ENCODE measurements around the gene COX6B2. TPM values are rescaled to one million over a fixed set of nuclear protein-coding genes. Genes with fewer than 3 reads are reported as not detected.

COX6B2 gene
- total and polyA plus RNA-seq, 2 donors (not counting 3 experiments of a cell fraction or from before 2014, with no cell fraction given): not detected

- no peaks in the 10 kb centered on the region for H3K79me2 ChIP-seq (ENCODE audit: control insufficient read depth, insufficient read depth, low read length)
- H3K36me3 ChIP-seq (ENCODE audit: control insufficient read depth in 2 of 2, extremely low read depth in 1 of 2, insufficient read depth in 2 of 2, low read length in 2 of 2): peaks cover 0 to 7% of the 10 kb centered on the region in 2 experiments
- no peak overlapping the region for H3K9ac ChIP-seq (replicated peaks; ENCODE audit: extremely low read depth, insufficient read depth, low read length)
- DNase-seq (ENCODE audit: low read depth, low spot score) (no peak), FAIRE-seq (no peak)
- dilution Hi-C loops (cut with MboI; ENCODE audit: extremely low pct_ligation_motif_present, low sequenced_read_pairs): no loop called here
- H3K4me1 ChIP-seq (ENCODE audit: control insufficient read depth, extremely low read depth, insufficient read depth, low read length): peaks cover 10% of the 10 kb centered on the region
- H3K9me1 ChIP-seq (replicated peaks; ENCODE audit: control insufficient read depth, extremely low read depth, insufficient read depth, low read length): no peaks in the 10 kb centered on the region
- peaks cover 0 to under 1% of the 10 kb centered on the region in 2 experiments for H3K27me3 ChIP-seq (ENCODE audit: control insufficient read depth in 2 of 2, insufficient read depth in 2 of 2, low read length in 2 of 2)
- CTCF ChIA-PET: interaction anchor here (1.0 to 1.4 kb wide), 2 partner anchors 41 kb away, joined by 3 to 6 read pairs; no protein-coding TSS in a partner anchor
- no peak for TF ChIP-seq POLR2AphosphoS5 (IDR thresholded peaks at IDR 0.05; ENCODE audit: insufficient read depth, low read depth, low read length)
- no peak for TF ChIP-seq POLR2A (IDR thresholded peaks at IDR 0.05; ENCODE audit: low read depth, low read length)
- TF ChIP-seq MYC (IDR thresholded peaks at IDR 0.05; ENCODE audit: low read depth, low read length): no peak
- TF ChIP-seq GATA2 (IDR thresholded peaks at IDR 0.05; ENCODE audit: insufficient read depth, insufficient read length, low read depth, low read length): no peak
- TF ChIP-seq FOS (IDR thresholded peaks at IDR 0.05; ENCODE audit: borderline replicate concordance, insufficient read depth, low read length): no peak
- TF ChIP-seq, protein P1, sequence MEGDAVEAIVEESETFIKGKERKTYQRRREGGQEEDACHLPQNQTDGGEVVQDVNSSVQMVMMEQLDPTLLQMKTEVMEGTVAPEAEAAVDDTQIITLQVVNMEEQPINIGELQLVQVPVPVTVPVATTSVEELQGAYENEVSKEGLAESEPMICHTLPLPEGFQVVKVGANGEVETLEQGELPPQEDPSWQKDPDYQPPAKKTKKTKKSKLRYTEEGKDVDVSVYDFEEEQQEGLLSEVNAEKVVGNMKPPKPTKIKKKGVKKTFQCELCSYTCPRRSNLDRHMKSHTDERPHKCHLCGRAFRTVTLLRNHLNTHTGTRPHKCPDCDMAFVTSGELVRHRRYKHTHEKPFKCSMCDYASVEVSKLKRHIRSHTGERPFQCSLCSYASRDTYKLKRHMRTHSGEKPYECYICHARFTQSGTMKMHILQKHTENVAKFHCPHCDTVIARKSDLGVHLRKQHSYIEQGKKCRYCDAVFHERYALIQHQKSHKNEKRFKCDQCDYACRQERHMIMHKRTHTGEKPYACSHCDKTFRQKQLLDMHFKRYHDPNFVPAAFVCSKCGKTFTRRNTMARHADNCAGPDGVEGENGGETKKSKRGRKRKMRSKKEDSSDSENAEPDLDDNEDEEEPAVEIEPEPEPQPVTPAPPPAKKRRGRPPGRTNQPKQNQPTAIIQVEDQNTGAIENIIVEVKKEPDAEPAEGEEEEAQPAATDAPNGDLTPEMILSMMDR (IDR thresholded peaks at IDR 0.05; ENCODE audit: extremely low read depth in 1 of 2, insufficient read depth in 1 of 2, low read depth in 1 of 2, low read length in 2 of 2): no peak
- TF ChIP-seq MAX (IDR thresholded peaks at IDR 0.05; ENCODE audit: insufficient read depth, insufficient read length): no peak
- no peak for TF ChIP-seq EZH2 (IDR thresholded peaks at IDR 0.05; ENCODE audit: borderline replicate concordance, low read depth, low read length, severe bottlenecking)
- no peak for TF ChIP-seq JUN (IDR thresholded peaks at IDR 0.05; ENCODE audit: borderline replicate concordance, insufficient read depth, insufficient read length, low read depth)
- H3K27ac ChIP-seq (ENCODE audit: insufficient read depth, low read depth, low read length): no peak overlapping the region
- H2AFZ ChIP-seq (ENCODE audit: low read depth, low read length): no peak overlapping the region
- POLR2A ChIA-PET: no interaction called here
- no peak overlapping the region for H3K4me2 ChIP-seq (ENCODE audit: insufficient read depth, low read length)
- no TSS peak for BruUV-seq (replicated peaks)
- intact Hi-C loops (cut with micrococcal nuclease): no loop called here
- no peaks in the 10 kb centered on the region for H4K20me1 ChIP-seq (replicated peaks; ENCODE audit: control insufficient read depth, extremely low read depth, insufficient read depth, low read length)
- no peaks in the 10 kb centered on the region for H3K9me3 ChIP-seq (replicated peaks; ENCODE audit: control insufficient read depth, insufficient read depth, low read length)
- H3K4me3 ChIP-seq (replicated peaks in 1 of 3; ENCODE audit: insufficient read depth in 1 of 3, low read depth in 1 of 3, low read length in 3 of 3): no peak overlapping the region
Measured at GRCh38 chr19:55341595-55342531, 12.7 kb downstream of the COX6B2 start.
